H4 (cell line): ENCODE measurements around the gene BIN1. TPM values are rescaled to one million over a fixed set of nuclear protein-coding genes. Genes with fewer than 3 reads are reported as not detected.

Experiments
- DNase-seq: peaks from one replicate; pipeline ENCODE4 v3.0.0-alpha.2; 2015; ENCODE audit warnings: low spot score
- total RNA-seq: library from RNA; depleted of rRNA; stranded (reverse); fragments of >200 nt; shearing (Covaris generic); gene quantifications from 2 replicates; pipeline ENCODE4 v1.2.3, GENCODE V29; 2014

BIN1 gene
- total RNA-seq, 1 experiment from 2014 or later, result 60.0 TPM

GRCh38 chr2:127058954-127059252, 48.1 kb downstream of the BIN1 start:
- no peak for DNase-seq

- no peak for DNase-seq
Observed at GRCh38 chr2:127058246-127058953, 48.6 kb downstream of the BIN1 start.

- no peak for DNase-seq
Observed at GRCh38 chr2:127057371-127058245, 49.3 kb downstream of the BIN1 start.

- DNase-seq, result no peak
Observed at GRCh38 chr2:127056631-127057370, 50.2 kb downstream of the BIN1 start.

GRCh38 chr2:127056086-127056485, 50.9 kb downstream of the BIN1 start:
- DNase-seq, result no peak

- DNase-seq, result no peak
Observed at GRCh38 chr2:127055786-127056076, 51.2 kb downstream of the BIN1 start.

GRCh38 chr2:127054996-127055785, 51.8 kb downstream of the BIN1 start:
- no peak for DNase-seq

- DNase-seq, result no peak
Observed at GRCh38 chr2:127054604-127054930, 52.4 kb downstream of the BIN1 start.

- DNase-seq, result no peak
Observed at GRCh38 chr2:127053731-127054603, 53.0 kb downstream of the BIN1 start.

- DNase-seq, result no peak
Observed at GRCh38 chr2:127052771-127053691, 53.9 kb downstream of the BIN1 start.

GRCh38 chr2:127052057-127052770, 54.7 kb downstream of the BIN1 start:
- DNase-seq, result no peak

- DNase-seq, result no peak
Observed at GRCh38 chr2:127051116-127052056, 55.6 kb downstream of the BIN1 start.

- DNase-seq, result no peak
Observed at GRCh38 chr2:127050803-127051115, 56.2 kb downstream of the BIN1 start.

- DNase-seq, result peak; percentile 51
Observed at GRCh38 chr2:127049927-127050802, 56.8 kb downstream of the BIN1 start.

GRCh38 chr2:127048969-127049897, 57.7 kb downstream of the BIN1 start:
- DNase-seq, result no peak

GRCh38 chr2:127048618-127048935, 58.4 kb downstream of the BIN1 start:
- DNase-seq, result no peak
